H1 (cell line): Measurements from ENCODE around the gene PTPN7. TPM values are rescaled to one million over a fixed set of nuclear protein-coding genes. Genes with fewer than 3 reads are reported as not detected.

ENCODE experiments used
- CTCF ChIA-PET: fragments of 300-600 bp; sonication (Branson Sonifier 250); formaldehyde crosslinking; loops from one replicate; lab custom pipeline; 2021; ENCODE audit not compliant: partially characterized antibody; lab: Charles Lee
- POLR2A ChIA-PET: fragments of 300-600 bp; sonication (Branson Sonifier 250); formaldehyde crosslinking; loops from one replicate; lab custom pipeline; 2021; ENCODE audit warnings: inconsistent platforms; ENCODE audit not compliant: partially characterized antibody; lab: Charles Lee
- DNase-seq, 2 experiments: peaks; one replicate each; pipeline versions ENCODE4 v3.0.0 to v3.0.0-alpha.2; 2010 to 2022; ENCODE audit warnings: low spot score in 2 of 2, low read depth in 1 of 2, mixed read lengths in 1 of 2
- FAIRE-seq: peaks from 2 replicates; lab custom pipeline; 2011; peaks lifted over from hg19 to GRCh38; lab: Jason Lieb, UNC
- H2AFZ ChIP-seq: 2 replicates; pipeline ENCODE4 v1.8.1; 2012; ENCODE audit warnings: low read length, inconsistent platforms
- H2AK5ac ChIP-seq: 2 replicates; pipeline ENCODE4 v1.6.1; 2013; ENCODE audit warnings: low read depth, low read length
- H2BK120ac ChIP-seq: replicated peaks from 2 replicates; pipeline ENCODE3; 2013; ENCODE audit warnings: low read depth, low read length, inconsistent platforms
- H2BK12ac ChIP-seq: 2 replicates; pipeline ENCODE4 v1.6.1; 2013; ENCODE audit warnings: low read depth, low read length
- H2BK15ac ChIP-seq: 2 replicates; pipeline ENCODE4 v1.6.1; 2013; ENCODE audit warnings: low read length
- H2BK20ac ChIP-seq: 2 replicates; pipeline ENCODE4 v1.6.1; 2013; ENCODE audit warnings: low read length
- H2BK5ac ChIP-seq: 2 replicates; pipeline ENCODE4 v1.6.1; 2013; ENCODE audit warnings: low read depth, low read length
- H3K14ac ChIP-seq: 2 replicates; pipeline ENCODE4 v1.6.1; 2013; ENCODE audit warnings: inconsistent platforms; ENCODE audit not compliant: insufficient read length
- H3K18ac ChIP-seq: 2 replicates; pipeline ENCODE4 v1.6.1; 2013; ENCODE audit warnings: low read length; ENCODE audit errors: extremely low read depth
- H3K23ac ChIP-seq: 2 replicates; pipeline ENCODE4 v1.6.1; 2013; ENCODE audit warnings: inconsistent platforms; ENCODE audit not compliant: insufficient read length
- H3K23me2 ChIP-seq: 2 replicates; pipeline ENCODE4 v1.6.1; 2013; ENCODE audit warnings: low read depth, low read length
- H3K27ac ChIP-seq: 2 replicates; pipeline ENCODE4 v1.6.1; 2011; ENCODE audit warnings: low read depth, low read length, inconsistent platforms
- H3K27me3 ChIP-seq, 4 experiments: replicated peaks in 1 of 4; 1 replicate in 1 of 4; 2 replicates in 3 of 4; pipeline versions ENCODE4 v1.6.1 to v1.8.1; 2011 to 2013; ENCODE audit warnings: low read length in 3 of 4, mild to moderate bottlenecking in 3 of 4, inconsistent platforms in 2 of 4, mixed read lengths in 2 of 4, moderate library complexity in 1 of 4; ENCODE audit not compliant: control insufficient read depth in 3 of 4, insufficient read depth in 3 of 4; ENCODE audit errors: extremely low read depth in 1 of 4
- H3K36me3 ChIP-seq, 4 experiments: 2 replicates each; pipeline versions ENCODE4 v1.6.1 to v1.8.1; 2011 to 2013; ENCODE audit warnings: mild to moderate bottlenecking in 4 of 4, low read length in 3 of 4, moderate library complexity in 2 of 4, control low read depth in 1 of 4, inconsistent platforms in 1 of 4; ENCODE audit not compliant: insufficient read depth in 4 of 4, control insufficient read depth in 2 of 4
- H3K4ac ChIP-seq: replicated peaks from 2 replicates; pipeline ENCODE3; 2013; ENCODE audit warnings: low read length, low read depth, mixed read lengths, inconsistent platforms; ENCODE audit not compliant: insufficient read length
- H3K4me1 ChIP-seq, 4 experiments: replicated peaks in 1 of 4; 1 replicate in 1 of 4; 2 replicates in 3 of 4; pipeline versions ENCODE4 v1.6.1 to v1.8.1; 2011 to 2013; ENCODE audit warnings: low read length in 3 of 4, inconsistent platforms in 2 of 4, mixed read lengths in 1 of 4; ENCODE audit not compliant: insufficient read depth in 4 of 4, control insufficient read depth in 3 of 4
- H3K4me2 ChIP-seq, 2 experiments: 2 replicates each; pipeline versions ENCODE4 v1.6.1 to v1.8.1; 2011 to 2013; ENCODE audit warnings: low read depth in 2 of 2, low read length in 2 of 2, control low read depth in 1 of 2, inconsistent platforms in 1 of 2, mild to moderate bottlenecking in 1 of 2; ENCODE audit not compliant: insufficient read depth in 1 of 2
- H3K4me3 ChIP-seq, 4 experiments: fragments of 200-600, 300-600 bp in 1 of 4; sonication (generic), shearing (Covaris generic), sonication (Bioruptor Twin) in 1 of 4; 2 replicates each; pipeline versions ENCODE4 v1.5.1 to v1.8.1; 2011 to 2016; ENCODE audit warnings: low read length in 4 of 4, low read depth in 3 of 4, control low read depth in 2 of 4, inconsistent platforms in 2 of 4, mild to moderate bottlenecking in 2 of 4, mixed read lengths in 1 of 4, moderate library complexity in 1 of 4; ENCODE audit not compliant: insufficient read depth in 2 of 4; ENCODE audit errors: extremely low read depth in 1 of 4
- H3K56ac ChIP-seq: replicated peaks from 2 replicates; pipeline ENCODE3; 2013; ENCODE audit warnings: low read depth, mild to moderate bottlenecking, mixed read lengths, low read length, inconsistent platforms; ENCODE audit not compliant: insufficient read length
- H3K79me1 ChIP-seq: 2 replicates; pipeline ENCODE4 v1.6.1; 2013; ENCODE audit warnings: low read depth, low read length, control low read depth
- H3K79me2 ChIP-seq, 2 experiments: 2 replicates each; pipeline versions ENCODE4 v1.6.1 to v1.8.1; 2012 to 2013; ENCODE audit warnings: low read length in 2 of 2, mild to moderate bottlenecking in 2 of 2, inconsistent platforms in 1 of 2; ENCODE audit not compliant: insufficient read depth in 2 of 2, control insufficient read depth in 1 of 2
- H3K9ac ChIP-seq, 4 experiments: replicated peaks in 1 of 4; 1 replicate in 1 of 4; 2 replicates in 3 of 4; pipeline versions ENCODE4 v1.6.1 to v1.8.1; 2011 to 2013; ENCODE audit warnings: low read depth in 3 of 4, low read length in 3 of 4, control low read depth in 2 of 4, mild to moderate bottlenecking in 2 of 4, moderate library complexity in 2 of 4, inconsistent platforms in 1 of 4; ENCODE audit errors: extremely low read depth in 1 of 4
- H3K9me3 ChIP-seq, 2 experiments: 2 replicates each; pipeline versions ENCODE4 v1.6.1 to v1.8.1; 2012 to 2013; ENCODE audit warnings: mild to moderate bottlenecking in 2 of 2, moderate library complexity in 2 of 2, control low read depth in 1 of 2, inconsistent platforms in 1 of 2, low read depth in 1 of 2, low read length in 1 of 2, mixed read lengths in 1 of 2; ENCODE audit not compliant: insufficient read depth in 2 of 2
- H4K20me1 ChIP-seq, 2 experiments: replicated peaks in 1 of 2; 2 replicates each; pipeline versions ENCODE3 to v1.8.1; 2011 to 2013; ENCODE audit warnings: inconsistent platforms in 2 of 2, low read length in 2 of 2, mild to moderate bottlenecking in 1 of 2; ENCODE audit not compliant: insufficient read depth in 2 of 2, control insufficient read depth in 1 of 2
- H4K5ac ChIP-seq: 2 replicates; pipeline ENCODE4 v1.6.1; 2013; ENCODE audit warnings: low read length, low read depth, mixed read lengths, inconsistent platforms; ENCODE audit not compliant: insufficient read length
- H4K8ac ChIP-seq: 2 replicates; pipeline ENCODE4 v1.8.0; 2013; ENCODE audit warnings: mild to moderate bottlenecking, moderate library complexity, low read length, inconsistent platforms; ENCODE audit not compliant: insufficient read depth; ENCODE audit errors: extremely low read depth
- H4K91ac ChIP-seq: replicated peaks from 2 replicates; pipeline ENCODE3; 2013; ENCODE audit warnings: low read length, mixed read lengths, inconsistent platforms; ENCODE audit not compliant: insufficient read length
- EP300 ChIP-seq, 2 experiments: IDR thresholded peaks; 1 replicate in 1 of 2; 2 replicates in 1 of 2; pipeline ENCODE4 v1.6.1; 2011 to 2012; ENCODE audit warnings: low read depth in 2 of 2, low read length in 2 of 2, mild to moderate bottlenecking in 2 of 2, borderline replicate concordance in 1 of 2, inconsistent platforms in 1 of 2, moderate library complexity in 1 of 2
- KDM4A ChIP-seq: IDR thresholded peaks from one replicate; pipeline ENCODE4 v1.7.1; 2012; ENCODE audit warnings: low read depth, mild to moderate bottlenecking, moderate library complexity, low read length, inconsistent platforms; ENCODE audit not compliant: severe bottlenecking
- SUZ12 ChIP-seq: fragments of 200-600 bp; sonication (generic); IDR thresholded peaks from 2 replicates; pipeline ENCODE4 v1.6.1; 2012; ENCODE audit warnings: mild to moderate bottlenecking, inconsistent platforms, low read length, moderate library complexity, mixed read lengths
- TBP ChIP-seq: IDR thresholded peaks from 2 replicates; pipeline ENCODE4 v1.6.1; 2011; ENCODE audit warnings: low read depth, low read length, improper control_type of control experiment
- WGBS, 2 experiments: shearing (Covaris generic) in 1 of 2; methylation state at CpG; one replicate each; pipeline versions ENCODE4 v1.1.6 to v1.1.7; 2013 to 2015; ENCODE audit warnings: low lambda C conversion rate in 2 of 2, mixed read lengths in 2 of 2, inconsistent platforms in 1 of 2, low coverage in 1 of 2, missing lambda C conversion rate in 1 of 2; ENCODE audit not compliant: insufficient replicate concordance in 2 of 2, insufficient coverage in 1 of 2, insufficient read length in 1 of 2; ENCODE audit errors: extremely low coverage in 1 of 2, missing lambda C conversion rate in 1 of 2; 5-methylcytosine and 5-hydroxymethylcytosine counted together
- polyA plus RNA-seq, 7 experiments: library from polyadenylated mRNA; depleted of rRNA in 3 of 7; stranded (reverse) in 5 of 7; unstranded in 2 of 7; fragments of >200 nt in 5 of 7; fragments of 200-250 nt in 2 of 7; gene quantifications; 1 replicate in 5 of 7; 2 replicates in 1 of 7; 4 replicates in 1 of 7; pipeline versions ENCODE4 v1.2.1 to v1.2.3, GENCODE V29; 2011 to 2013; ENCODE audit warnings: missing spikeins in 2 of 7, mixed read lengths in 2 of 7
- total RNA-seq: library from RNA; stranded (reverse); fragmentation: NEBNext Ultra II Directional; extraction: Animal tissue kit (Norgen Biotek cat#: 25700); gene quantifications from 2 replicates; pipeline ENCODE4 v1.2.1, GENCODE V29; 2021

Gene PTPN7
- total and polyA plus RNA-seq, 2 of the 8 experiments (the other 6 are each of a cell fraction or from before 2014, with no cell fraction given), result 0.20 TPM; not detected in 1

DNA sequence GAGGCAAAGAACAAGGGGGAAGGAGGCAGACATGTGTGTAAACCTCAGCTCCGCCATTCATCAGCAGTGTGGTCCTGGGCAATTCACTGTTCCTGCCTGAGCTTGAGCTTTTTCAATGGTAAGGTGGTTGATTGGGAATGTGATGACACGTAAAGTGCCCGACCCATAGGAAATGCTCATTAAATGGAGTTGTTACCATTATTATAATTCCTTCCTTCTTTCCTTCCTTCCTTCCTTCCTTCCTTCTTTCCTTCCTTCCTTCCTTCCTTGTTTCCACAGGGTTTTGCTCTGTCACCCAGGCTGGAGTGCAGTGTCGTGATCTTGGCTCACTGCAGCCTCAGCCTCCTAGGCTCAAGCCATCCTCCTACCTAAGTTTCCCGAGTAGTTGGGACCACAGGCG lies 33.3 kb downstream of the PTPN7 start:
- Histone ChIP-seq H3K23ac (no peak overlapping the region), H2BK5ac (no peak overlapping the region), H4K91ac (no peak overlapping the region), H3K4me1 (peaks cover 0 to 7% (median 4%) of the 10 kb centered on the region in 4 experiments; a peak in 6 of 7 replicates), H3K18ac (no peak overlapping the region), H2AFZ (no peak overlapping the region), H3K79me1 (no peaks in the 10 kb centered on the region), H3K56ac (no peak overlapping the region), H3K9me3 (no peaks in the 10 kb centered on the region), H4K20me1 (no peaks in the 10 kb centered on the region), H4K5ac (no peak overlapping the region), H2BK12ac (no peak overlapping the region), H2BK15ac (peak overlapping the region; percentile 66), H3K36me3 (no peaks in the 10 kb centered on the region), H3K9ac (no peak overlapping the region), H3K79me2 (no peaks in the 10 kb centered on the region), H2AK5ac (no peak overlapping the region), H3K27ac (no peak overlapping the region), H3K4me3 (no peak overlapping the region), H4K8ac (no peak overlapping the region), H3K14ac (no peak overlapping the region), H3K27me3 (no peaks in the 10 kb centered on the region), H2BK120ac (no peak overlapping the region), H3K23me2 (no peaks in the 10 kb centered on the region), H2BK20ac (0 out of 2 replicates have a peak overlapping the region, but pooled peaks have one; percentile 43), H3K4ac (no peak overlapping the region), H3K4me2 (no peak overlapping the region)
- DNase-seq (no peak), FAIRE-seq (no peak)
- WGBS, 2 experiments, result 95% methylated on average over 5 of the region's 6 CpGs; no CpG with 5 or more reads in 1 of the 2 experiments
- ChIA-PET CTCF (interaction anchor here (0.5 to 29.2 kb wide), 5 partner anchors 6 to 122 kb away, joined by 3 to 1014 read pairs (median 3); partner anchors contain the start of gene ELF3), POLR2A (interaction anchor here (0.8 kb wide), 1 partner anchor 166 kb away, joined by 3 read pairs; no protein-coding TSS in a partner anchor)
- TF ChIP-seq KDM4A (no peak), EP300 (IDR thresholded peaks at IDR 0.05; ENCODE audit: borderline replicate concordance in 1 of 2, low read depth in 2 of 2, low read length in 2 of 2) (no peak), TBP (no peak), SUZ12 (no peak)
